Mammary microvascular endothelial cell (primary cell): ENCODE measurements around the gene CHRNA7. TPM values are rescaled to one million over a fixed set of nuclear protein-coding genes. Genes with fewer than 3 reads are reported as not detected.

Experiments used
- total RNA-seq: library from RNA; depleted of rRNA; stranded (reverse); fragments of >200 nt; gene quantifications from 2 replicates; pipeline ENCODE4 v1.2.3, GENCODE V29; 2015

The CHRNA7 gene
- 0.64 and 0.73 TPM in 2 replicates for total RNA-seq

DNA sequence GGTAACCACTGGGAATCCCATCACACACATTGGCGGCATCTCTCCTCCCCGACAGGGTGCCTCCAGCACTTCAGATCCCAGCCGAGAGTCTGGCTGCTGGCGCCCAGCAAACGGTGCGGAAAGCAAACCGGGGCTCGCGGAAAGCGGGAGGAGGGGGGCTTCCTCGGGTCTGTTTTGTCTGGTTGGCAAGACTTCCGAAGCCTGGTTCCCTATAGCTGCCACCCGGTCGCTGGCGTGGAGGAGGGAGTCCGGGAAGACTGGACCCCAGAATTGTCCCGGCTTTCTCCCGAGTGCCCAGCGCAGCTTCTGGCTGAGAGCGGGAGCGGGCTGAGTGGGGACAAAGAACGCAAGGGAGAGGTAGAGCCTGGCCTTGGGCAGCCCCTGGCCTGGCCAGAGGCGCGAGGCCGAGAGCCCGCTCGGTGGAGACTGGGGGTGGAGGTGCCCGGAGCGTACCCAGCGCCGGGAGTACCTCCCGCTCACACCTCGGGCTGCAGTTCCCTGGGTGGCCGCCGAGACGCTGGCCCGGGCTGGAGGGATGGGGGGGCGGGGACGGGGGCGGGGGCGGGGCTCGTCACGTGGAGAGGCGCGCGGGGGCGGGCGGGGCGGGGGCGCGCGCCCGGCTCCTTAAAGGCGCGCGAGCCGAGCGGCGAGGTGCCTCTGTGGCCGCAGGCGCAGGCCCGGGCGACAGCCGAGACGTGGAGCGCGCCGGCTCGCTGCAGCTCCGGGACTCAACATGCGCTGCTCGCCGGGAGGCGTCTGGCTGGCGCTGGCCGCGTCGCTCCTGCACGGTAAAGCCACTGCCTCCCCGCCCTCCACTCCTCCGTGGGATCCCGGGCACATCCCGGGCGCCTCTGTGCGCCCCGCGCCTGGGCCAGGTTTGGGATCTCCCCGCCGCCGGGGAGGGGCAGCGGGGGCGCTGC, at the start of gene CHRNA7:
Gene CHRNA7 (plus strand): TSS at position 654 of the 920 bp plus-strand sequence. CDS start 80 bp downstream, at position 734.

Other genes with a start within 250 kb of the CHRNA7 start
- under 0.01 and 0.05 TPM in 2 replicates for gene OTUD7A, start 159.8 kb upstream of the CHRNA7 start, total RNA-seq